Keratinocyte (primary cell): Measurements from ENCODE around the gene ICAM4. TPM values are rescaled to one million over a fixed set of nuclear protein-coding genes. Genes with fewer than 3 reads are reported as not detected.

ENCODE experiments used
- DNase-seq: peaks from one replicate; pipeline ENCODE4 v3.0.0-alpha.2; 2011; ENCODE audit warnings: low read depth, missing footprints, low spot score
- FAIRE-seq: peaks from 2 replicates; lab custom pipeline; 2011; peaks lifted over from hg19 to GRCh38; lab: Jason Lieb, UNC
- H2AFZ ChIP-seq: 2 replicates; pipeline ENCODE4 v1.6.0; 2012; ENCODE audit warnings: low read length, control low read depth, inconsistent platforms; ENCODE audit not compliant: control insufficient read depth
- H3K27ac ChIP-seq: 2 replicates; pipeline ENCODE4 v1.5.1; 2011; ENCODE audit warnings: low read length; ENCODE audit not compliant: control insufficient read depth, insufficient read depth
- H3K27me3 ChIP-seq: 3 replicates; pipeline ENCODE4 v1.6.0; 2011; ENCODE audit warnings: low read length; ENCODE audit not compliant: control insufficient read depth, insufficient read depth; ENCODE audit errors: extremely low read depth
- H3K36me3 ChIP-seq, 2 experiments: 2 replicates in 1 of 2; 3 replicates in 1 of 2; pipeline ENCODE4 v1.5.1; 2011; ENCODE audit warnings: low read length in 2 of 2, mild to moderate bottlenecking in 1 of 2; ENCODE audit not compliant: control insufficient read depth in 2 of 2, insufficient read depth in 2 of 2; ENCODE audit errors: extremely low read depth in 1 of 2
- H3K4me1 ChIP-seq: 3 replicates; pipeline ENCODE4 v1.5.1; 2011; ENCODE audit warnings: low read length; ENCODE audit not compliant: control insufficient read depth, insufficient read depth; ENCODE audit errors: extremely low read depth
- H3K4me2 ChIP-seq: 3 replicates; pipeline ENCODE4 v1.6.0; 2011; ENCODE audit warnings: low read depth, low read length; ENCODE audit not compliant: control insufficient read depth, insufficient read depth; ENCODE audit errors: extremely low read depth
- H3K4me3 ChIP-seq, 3 experiments: fragments of 200-600 bp in 1 of 3; sonication (generic) in 1 of 3; 2 replicates in 2 of 3; 3 replicates in 1 of 3; pipeline ENCODE4 v1.5.1; 2011 to 2016; ENCODE audit warnings: low read length in 3 of 3, mild to moderate bottlenecking in 3 of 3, control low read depth in 2 of 3, inconsistent platforms in 1 of 3, low read depth in 1 of 3, mixed read lengths in 1 of 3, mixed run types in 1 of 3, moderate library complexity in 1 of 3; ENCODE audit not compliant: control insufficient read depth in 2 of 3, insufficient read depth in 2 of 3; ENCODE audit errors: extremely low read depth in 1 of 3
- H3K79me2 ChIP-seq: 2 replicates; pipeline ENCODE4 v1.6.0; 2012; ENCODE audit warnings: low read length; ENCODE audit not compliant: control insufficient read depth, insufficient read depth
- H3K9ac ChIP-seq: 3 replicates; pipeline ENCODE4 v1.6.0; 2011; ENCODE audit warnings: low read length; ENCODE audit not compliant: control insufficient read depth, insufficient read depth; ENCODE audit errors: extremely low read depth
- H3K9me1 ChIP-seq: 3 replicates; pipeline ENCODE4 v1.6.0; 2011; ENCODE audit warnings: low read length; ENCODE audit not compliant: control insufficient read depth, insufficient read depth; ENCODE audit errors: extremely low read depth
- H3K9me3 ChIP-seq: 2 replicates; pipeline ENCODE4 v1.5.1; 2012; ENCODE audit warnings: low read depth, low read length; ENCODE audit not compliant: control insufficient read depth
- H4K20me1 ChIP-seq: 3 replicates; pipeline ENCODE4 v1.6.0; 2011; ENCODE audit warnings: low read length; ENCODE audit not compliant: control insufficient read depth, insufficient read depth; ENCODE audit errors: extremely low read depth
- CTCF ChIP-seq, 3 experiments: IDR thresholded peaks in 1 of 3; conservative IDR thresholded peaks in 1 of 3; optimal IDR thresholded peaks in 1 of 3; 2 replicates in 2 of 3; 3 replicates in 1 of 3; pipeline versions ENCODE3 to v1.5.1; 2011; ENCODE audit warnings: low read length in 3 of 3, mild to moderate bottlenecking in 3 of 3, moderate library complexity in 2 of 3, control low read depth in 1 of 3, inconsistent platforms in 1 of 3; ENCODE audit not compliant: insufficient read depth in 2 of 3; ENCODE audit errors: extremely low read depth in 1 of 3
- EZH2 ChIP-seq: IDR thresholded peaks from one replicate; pipeline ENCODE4 v1.6.1; 2012; ENCODE audit warnings: inconsistent platforms, mild to moderate bottlenecking, low read length, moderate library complexity
- dilution Hi-C: fragments of 300-500 bp; cut with MboI; formaldehyde crosslinking; loops from one replicate; pipeline ENCODE4 v1.7.0; 2020; ENCODE audit warnings: low sequenced_read_pairs; ENCODE audit not compliant: extremely low pct_ligation_motif_present
- polyA plus RNA-seq, 5 experiments: library from polyadenylated mRNA; depleted of rRNA in 3 of 5; stranded (reverse) in 3 of 5; stranded (forward) in 1 of 5; unstranded in 1 of 5; fragments of >200 nt; gene quantifications; 1 replicate in 1 of 5; 2 replicates in 3 of 5; 3 replicates in 1 of 5; pipeline versions ENCODE4 v1.2.1 to v1.2.3, GENCODE V29; 2011 to 2012; ENCODE audit warnings: missing spikeins in 2 of 5, low read depth in 1 of 5, low replicate concordance in 1 of 5

The ICAM4 gene
- polyA plus RNA-seq, 1 donor (not counting 4 experiments of a cell fraction or from before 2014, with no cell fraction given), result 0.25 TPM

- H3K4me3 ChIP-seq, result no peak overlapping the region
- no peak for DNase-seq
- H3K9ac ChIP-seq, result no peak overlapping the region
- H3K36me3 ChIP-seq, result peaks cover 9 to 11% of the 10 kb centered on the region in 2 experiments
- dilution Hi-C loops, result no loop called here
- H3K27me3 ChIP-seq, result no peaks in the 10 kb centered on the region
- H3K27ac ChIP-seq, result no peak overlapping the region
- H3K9me1 ChIP-seq, result no peaks in the 10 kb centered on the region
- no peaks in the 10 kb centered on the region for H3K79me2 ChIP-seq
- H3K4me2 ChIP-seq, result no peak overlapping the region
- peaks cover 23% of the 10 kb centered on the region for H3K4me1 ChIP-seq
- H4K20me1 ChIP-seq, result no peaks in the 10 kb centered on the region
- H2AFZ ChIP-seq, result no peak overlapping the region
- H3K9me3 ChIP-seq, result no peaks in the 10 kb centered on the region
- no peak for FAIRE-seq
- TF ChIP-seq CTCF (optimal IDR thresholded peaks at IDR 0.05 in 1 of 3, IDR thresholded peaks at IDR 0.05 in 1 of 3, conservative IDR thresholded peaks at IDR 0.05 in 1 of 3; ENCODE audit: extremely low read depth in 1 of 3, insufficient read depth in 2 of 3, low read length in 3 of 3) (no peak), EZH2 (no peak)
Observed at GRCh38 chr19:10262771-10263170, 24.0 kb upstream of the ICAM4 start.

GRCh38 chr19:10266706-10267105 lies 20.0 kb upstream of the ICAM4 start:
- Histone ChIP-seq H3K4me2 (no peak overlapping the region), H3K9me1 (no peaks in the 10 kb centered on the region), H3K36me3 (no peaks in the 10 kb centered on the region), H3K9ac (no peak overlapping the region), H3K27me3 (peaks cover 22% of the 10 kb centered on the region), H3K79me2 (no peaks in the 10 kb centered on the region), H3K4me1 (peaks cover 9% of the 10 kb centered on the region), H3K4me3 (no peak overlapping the region), H3K9me3 (no peaks in the 10 kb centered on the region), H2AFZ (no peak overlapping the region), H3K27ac (no peak overlapping the region), H4K20me1 (no peaks in the 10 kb centered on the region)
- DNase-seq (no peak), FAIRE-seq (no peak)
- dilution Hi-C loops, result no loop called here
- no peak for TF ChIP-seq CTCF (optimal IDR thresholded peaks at IDR 0.05 in 1 of 3, IDR thresholded peaks at IDR 0.05 in 1 of 3, conservative IDR thresholded peaks at IDR 0.05 in 1 of 3; ENCODE audit: extremely low read depth in 1 of 3, insufficient read depth in 2 of 3, low read length in 3 of 3)
- TF ChIP-seq EZH2, result no peak
